Measurements from ENCODE around the gene COX4I2.

Gene COX4I2

GRCh38 chr20:31689141-31689540 lies 51.4 kb downstream of the COX4I2 start:
- Histone ChIP-seq H3K4me1 (ENCODE audit: control insufficient read depth, low read length) (peaks cover 51% of the 10 kb centered on the region), H3K79me2 (ENCODE audit: control insufficient read depth, low read length) (peaks cover 7% of the 10 kb centered on the region; the same call in 1 of the 2 replicates)

GRCh38 chr20:31690124-31690666 lies 52.5 kb downstream of the COX4I2 start:
- H3K79me2 ChIP-seq (ENCODE audit: control insufficient read depth, low read length) = peaks cover 7% of the 10 kb centered on the region; the same call in 1 of the 2 replicates
- H3K36me3 ChIP-seq (ENCODE audit: control insufficient read depth, low read length) = peaks cover 18% of the 10 kb centered on the region
- no peaks in the 10 kb centered on the region for H4K20me1 ChIP-seq (ENCODE audit: control insufficient read depth, insufficient read depth, low read depth, low read length)
- H3K27me3 ChIP-seq (ENCODE audit: control insufficient read depth, low read length) = no peaks in the 10 kb centered on the region
- no peaks in the 10 kb centered on the region for H3K9me3 ChIP-seq (ENCODE audit: control insufficient read depth, insufficient read depth, low read length)
- H3K4me1 ChIP-seq (ENCODE audit: control insufficient read depth, low read length) = peaks cover 40% of the 10 kb centered on the region
- no peaks in the 10 kb centered on the region for H3K9me2 ChIP-seq (replicated peaks; ENCODE audit: control insufficient read depth, low read length)
- peak overlapping the region; percentile 27; the same call in 1 of the 2 replicates for H3K4me2 ChIP-seq (ENCODE audit: low read length)
- TF ChIP-seq EZH2phosphoT487 (IDR thresholded peaks at IDR 0.05; ENCODE audit: borderline replicate concordance, low read length) (no peak), CTCF (IDR thresholded peaks at IDR 0.05; ENCODE audit: low read depth, low read length, poor library complexity, severe bottlenecking) (no peak)
- H3F3A ChIP-seq (ENCODE audit: control insufficient read depth, insufficient read depth) = peaks cover 10% of the 10 kb centered on the region
- H3K4me3 ChIP-seq (ENCODE audit: low read length) = no peak overlapping the region
- no peak overlapping the region for H3K27ac ChIP-seq (ENCODE audit: low read depth, low read length)

More at GRCh38 chr20:31689141-31689540, 51.4 kb downstream of the COX4I2 start:
- Histone ChIP-seq H3K9me2 (replicated peaks; ENCODE audit: control insufficient read depth, low read length) (no peaks in the 10 kb centered on the region), H3K27me3 (ENCODE audit: control insufficient read depth, low read length) (no peaks in the 10 kb centered on the region), H4K20me1 (ENCODE audit: control insufficient read depth, insufficient read depth, low read depth, low read length) (no peaks in the 10 kb centered on the region), H3K27ac (ENCODE audit: low read depth, low read length) (no peak overlapping the region), H3F3A (ENCODE audit: control insufficient read depth, insufficient read depth) (peaks cover 10% of the 10 kb centered on the region), H3K4me2 (ENCODE audit: low read length) (no peak overlapping the region), H3K4me3 (ENCODE audit: low read length) (no peak overlapping the region), H3K36me3 (ENCODE audit: control insufficient read depth, low read length) (peaks cover 18% of the 10 kb centered on the region), H3K9me3 (ENCODE audit: control insufficient read depth, insufficient read depth, low read length) (no peaks in the 10 kb centered on the region)
- TF ChIP-seq EZH2phosphoT487 (IDR thresholded peaks at IDR 0.05; ENCODE audit: borderline replicate concordance, low read length) (no peak), CTCF (IDR thresholded peaks at IDR 0.05; ENCODE audit: low read depth, low read length, poor library complexity, severe bottlenecking) (no peak)

- Histone ChIP-seq H4K20me1 (ENCODE audit: control insufficient read depth, insufficient read depth, low read depth, low read length) (no peaks in the 10 kb centered on the region), H3K36me3 (ENCODE audit: control insufficient read depth, low read length) (peaks cover 6% of the 10 kb centered on the region; the same call in 1 of the 2 replicates), H3K79me2 (ENCODE audit: control insufficient read depth, low read length) (peaks cover 7% of the 10 kb centered on the region; the same call in 1 of the 2 replicates), H3K4me2 (ENCODE audit: low read length) (peak overlapping the region; percentile 37), H3K4me3 (ENCODE audit: low read length) (no peak overlapping the region), H3K9me2 (replicated peaks; ENCODE audit: control insufficient read depth, low read length) (no peaks in the 10 kb centered on the region), H3K27ac (ENCODE audit: low read depth, low read length) (peak overlapping the region; percentile 33), H3K4me1 (ENCODE audit: control insufficient read depth, low read length) (peaks cover 25% of the 10 kb centered on the region), H3F3A (ENCODE audit: control insufficient read depth, insufficient read depth) (peaks cover 10% of the 10 kb centered on the region), H3K27me3 (ENCODE audit: control insufficient read depth, low read length) (no peaks in the 10 kb centered on the region), H3K9me3 (ENCODE audit: control insufficient read depth, insufficient read depth, low read length) (no peaks in the 10 kb centered on the region)
- TF ChIP-seq EZH2phosphoT487 (IDR thresholded peaks at IDR 0.05; ENCODE audit: borderline replicate concordance, low read length) = no peak
- no peak for TF ChIP-seq CTCF (IDR thresholded peaks at IDR 0.05; ENCODE audit: low read depth, low read length, poor library complexity, severe bottlenecking)
Measured at GRCh38 chr20:31691646-31692275, 54.0 kb downstream of the COX4I2 start.
